OCI-LY7 (cell line): Measurements from ENCODE around the gene DHRS12. TPM values are rescaled to one million over a fixed set of nuclear protein-coding genes. Genes with fewer than 3 reads are reported as not detected.

Experiments
- BruUV-seq: library from RNA; stranded (reverse); fragments of 400-500 nt; replicated peaks from 2 replicates; lab custom pipeline; 2021; lab: Mats Ljungman, UMichigan
- CTCF ChIA-PET: fragments of 300-600 bp; sonication (Branson Sonifier 250); formaldehyde crosslinking; loops from one replicate; lab custom pipeline; 2022; ENCODE audit warnings: antibody characterized with exemption; ENCODE audit not compliant: unreplicated experiment; lab: Charles Lee
- POLR2A ChIA-PET: fragments of 300-600 bp; sonication (Branson Sonifier 250); formaldehyde crosslinking; loops from one replicate; lab custom pipeline; 2022; ENCODE audit warnings: antibody characterized with exemption; lab: Charles Lee
- DNase-seq: peaks from one replicate; pipeline ENCODE4 v3.0.0-alpha.2; 2015; ENCODE audit warnings: low spot score
- H2AFZ ChIP-seq: fragments of 200-600 bp; sonication (generic), shearing (Covaris generic); 2 replicates; pipeline ENCODE4 v1.6.1; 2014; ENCODE audit warnings: mild to moderate bottlenecking, antibody characterized with exemption, low read length, moderate library complexity
- H3K27ac ChIP-seq: fragments of 200-600 bp; sonication (generic); 2 replicates; pipeline ENCODE4 v1.5.1; 2014; ENCODE audit warnings: mixed run types, low read depth, mild to moderate bottlenecking, moderate library complexity, low read length, inconsistent platforms; ENCODE audit not compliant: poor library complexity, severe bottlenecking
- H3K36me3 ChIP-seq: fragments of 200-600 bp; sonication (generic); 2 replicates; pipeline ENCODE4 v1.6.1; 2014; ENCODE audit warnings: mild to moderate bottlenecking, antibody characterized with exemption, low read length, moderate library complexity, mixed read lengths; ENCODE audit not compliant: insufficient read depth
- H3K4me1 ChIP-seq: fragments of 200-600 bp; sonication (generic); 2 replicates; pipeline ENCODE4 v1.5.1; 2014; ENCODE audit warnings: mild to moderate bottlenecking, low read length; ENCODE audit not compliant: insufficient read depth, poor library complexity, severe bottlenecking
- H3K4me2 ChIP-seq: fragments of 200-600 bp; sonication (generic); 2 replicates; pipeline ENCODE4 v1.6.1; 2014; ENCODE audit warnings: mild to moderate bottlenecking, low read length
- H3K4me3 ChIP-seq: fragments of 200-600 bp; sonication (generic); 2 replicates; pipeline ENCODE4 v1.5.1; 2014; ENCODE audit warnings: mild to moderate bottlenecking, low read depth, low read length; ENCODE audit not compliant: poor library complexity, severe bottlenecking
- H3K79me2 ChIP-seq: fragments of 200-600 bp; sonication (generic); 2 replicates; pipeline ENCODE4 v1.6.1; 2016; ENCODE audit warnings: low read depth, mild to moderate bottlenecking, low read length, moderate library complexity, mixed read lengths; ENCODE audit not compliant: insufficient read depth
- H3K9me2 ChIP-seq: fragments of 200-600 bp; sonication (generic); 2 replicates; pipeline ENCODE4 v1.6.1; 2016; ENCODE audit warnings: mild to moderate bottlenecking, low read length, mixed read lengths; ENCODE audit not compliant: insufficient read depth
- H3K9me3 ChIP-seq: fragments of 200-600 bp; sonication (generic); 2 replicates; pipeline ENCODE4 v1.6.1; 2014; ENCODE audit warnings: mild to moderate bottlenecking, mixed run types, low read length, mixed read lengths
- H4K20me1 ChIP-seq: fragments of 200-600 bp; sonication (generic); 2 replicates; pipeline ENCODE4 v1.6.1; 2014; ENCODE audit warnings: mild to moderate bottlenecking, antibody characterized with exemption, low read length, moderate library complexity, mixed read lengths; ENCODE audit not compliant: insufficient read depth
- EZH2phosphoT487 ChIP-seq: fragments of 200-600 bp; sonication (generic); IDR thresholded peaks from 2 replicates; pipeline ENCODE4 v1.6.1; 2018; ENCODE audit warnings: low read depth, borderline replicate concordance, mild to moderate bottlenecking, mixed run types, antibody characterized with exemption, low read length, moderate library complexity, mixed read lengths
- intact Hi-C: fragments of 100-400 bp; cut with micrococcal nuclease; formaldehyde crosslinking; loops from one replicate; pipeline ENCODE4 v1.10.0; 2022; ENCODE audit not compliant: unreplicated experiment
- total RNA-seq, 2 experiments: library from RNA; depleted of rRNA in 1 of 2; stranded (reverse); fragments of >200 nt in 1 of 2; shearing (Covaris generic) in 1 of 2; gene quantifications; 2 replicates each; pipeline ENCODE4 v1.2.3, GENCODE V29; 2014 to 2022
- TF ChIP-seq, protein P1 (sequence below): fragments of 200-600 bp; sonication (generic); conservative IDR thresholded peaks from 2 replicates; pipeline ENCODE4 v1.5.1; 2014; ENCODE audit warnings: mild to moderate bottlenecking, antibody characterized with exemption, low read length, moderate library complexity, mixed read lengths

DHRS12 gene
- total RNA-seq, 2 experiments from 2014 or later = 3.5 to 11.9 TPM

DNA sequence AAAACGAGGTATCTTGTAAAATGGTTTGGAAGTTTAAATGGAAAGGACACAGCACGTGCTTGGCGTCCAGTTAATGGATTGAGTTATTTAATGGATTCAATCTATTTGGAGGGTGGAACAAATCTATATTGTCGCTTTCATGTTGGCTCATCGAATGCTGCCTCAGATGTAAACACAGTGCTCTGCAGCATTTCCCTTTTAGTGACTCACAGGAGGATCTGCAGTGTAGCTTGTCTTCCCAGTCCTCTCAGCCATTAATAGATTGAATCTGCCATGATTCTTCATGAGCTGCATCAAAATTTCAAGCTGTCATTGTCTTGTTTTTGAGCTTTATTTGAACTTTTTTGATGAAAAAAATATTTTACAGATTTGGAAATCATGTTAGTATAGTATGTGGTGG lies 44.7 kb downstream of the DHRS12 start:
- H3K36me3 ChIP-seq = peaks cover 8% of the 10 kb centered on the region; the same call in 1 of the 2 replicates
- H4K20me1 ChIP-seq = no peaks in the 10 kb centered on the region
- TF ChIP-seq EZH2phosphoT487 = no peak
- TF ChIP-seq, protein P1, sequence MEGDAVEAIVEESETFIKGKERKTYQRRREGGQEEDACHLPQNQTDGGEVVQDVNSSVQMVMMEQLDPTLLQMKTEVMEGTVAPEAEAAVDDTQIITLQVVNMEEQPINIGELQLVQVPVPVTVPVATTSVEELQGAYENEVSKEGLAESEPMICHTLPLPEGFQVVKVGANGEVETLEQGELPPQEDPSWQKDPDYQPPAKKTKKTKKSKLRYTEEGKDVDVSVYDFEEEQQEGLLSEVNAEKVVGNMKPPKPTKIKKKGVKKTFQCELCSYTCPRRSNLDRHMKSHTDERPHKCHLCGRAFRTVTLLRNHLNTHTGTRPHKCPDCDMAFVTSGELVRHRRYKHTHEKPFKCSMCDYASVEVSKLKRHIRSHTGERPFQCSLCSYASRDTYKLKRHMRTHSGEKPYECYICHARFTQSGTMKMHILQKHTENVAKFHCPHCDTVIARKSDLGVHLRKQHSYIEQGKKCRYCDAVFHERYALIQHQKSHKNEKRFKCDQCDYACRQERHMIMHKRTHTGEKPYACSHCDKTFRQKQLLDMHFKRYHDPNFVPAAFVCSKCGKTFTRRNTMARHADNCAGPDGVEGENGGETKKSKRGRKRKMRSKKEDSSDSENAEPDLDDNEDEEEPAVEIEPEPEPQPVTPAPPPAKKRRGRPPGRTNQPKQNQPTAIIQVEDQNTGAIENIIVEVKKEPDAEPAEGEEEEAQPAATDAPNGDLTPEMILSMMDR = no peak
- no peak for DNase-seq
- no peak overlapping the region for H3K27ac ChIP-seq
- BruUV-seq = no TSS peak
- H3K9me3 ChIP-seq = no peaks in the 10 kb centered on the region
- no peak overlapping the region for H3K4me2 ChIP-seq
- H3K4me1 ChIP-seq = no peaks in the 10 kb centered on the region
- ChIA-PET POLR2A (interaction anchor here (0.7 to 2.3 kb wide), 3 partner anchors 9 to 14 kb away, joined by 3 to 8 read pairs (median 5); no protein-coding TSS in a partner anchor), CTCF (no interaction called here)
- H3K79me2 ChIP-seq = no peaks in the 10 kb centered on the region
- H3K4me3 ChIP-seq = no peak overlapping the region
- no peak overlapping the region for H2AFZ ChIP-seq
- no peaks in the 10 kb centered on the region for H3K9me2 ChIP-seq
- intact Hi-C loops = no loop called here

DNA sequence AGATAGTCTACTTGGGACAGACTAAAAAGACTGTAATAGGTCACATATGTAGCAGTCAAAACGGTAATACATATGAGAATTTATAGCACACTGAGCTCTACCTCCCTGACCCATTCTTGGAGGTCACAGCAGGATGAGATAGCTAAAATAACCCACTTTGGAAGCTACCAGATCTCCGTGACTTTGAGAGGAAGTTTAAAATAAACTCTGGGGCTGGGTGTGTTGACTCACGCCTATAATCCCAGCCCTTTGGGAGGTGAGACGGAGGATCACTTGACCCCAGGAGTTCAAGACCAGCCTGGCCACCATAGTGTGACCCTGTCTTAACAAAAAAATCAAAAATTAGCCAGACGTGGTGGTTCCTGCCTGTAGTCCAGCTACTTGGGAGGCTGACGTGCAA lies 45.3 kb downstream of the DHRS12 start:
- Histone ChIP-seq H3K27ac (no peak overlapping the region), H3K4me2 (no peak overlapping the region), H3K79me2 (no peaks in the 10 kb centered on the region), H3K4me1 (no peaks in the 10 kb centered on the region), H3K9me2 (no peaks in the 10 kb centered on the region), H3K9me3 (no peaks in the 10 kb centered on the region), H2AFZ (no peak overlapping the region), H3K4me3 (no peak overlapping the region), H4K20me1 (no peaks in the 10 kb centered on the region), H3K36me3 (peaks cover 8% of the 10 kb centered on the region; the same call in 1 of the 2 replicates)
- intact Hi-C loops = no loop called here
- BruUV-seq = no TSS peak
- ChIA-PET CTCF (interaction anchor here (0.6 kb wide), 1 partner anchor 207 kb away, joined by 5 read pairs; no protein-coding TSS in a partner anchor), POLR2A (interaction anchor here (0.8 to 2.3 kb wide), 3 partner anchors 8 to 16 kb away, joined by 5 to 8 read pairs (median 5); no protein-coding TSS in a partner anchor)
- DNase-seq = no peak
- no peak for TF ChIP-seq EZH2phosphoT487
- TF ChIP-seq, protein P1 = no peak

DNA sequence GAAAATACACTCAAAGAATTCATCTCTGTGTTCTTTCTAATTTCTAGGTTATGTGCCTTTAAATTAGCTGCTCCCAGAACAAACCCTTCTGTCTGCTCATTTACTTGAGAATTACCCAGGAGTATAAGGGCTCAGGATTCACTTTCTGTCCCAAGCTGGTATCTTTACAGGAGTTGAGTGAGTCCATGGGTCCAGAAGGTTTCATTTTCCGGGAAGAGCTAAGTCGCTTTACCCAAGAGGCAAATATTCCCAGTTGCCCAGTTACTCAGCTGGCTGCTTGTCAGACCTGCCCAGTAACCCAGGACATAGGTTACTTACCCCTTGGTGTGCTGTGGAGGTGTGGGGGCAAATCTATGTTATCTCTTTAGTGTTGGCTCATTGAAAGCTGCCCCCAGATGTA lies 47.3 kb downstream of the DHRS12 start:
- TF ChIP-seq, protein P1 = no peak
- TF ChIP-seq EZH2phosphoT487 = no peak
- Histone ChIP-seq H3K27ac (no peak overlapping the region), H3K4me3 (no peak overlapping the region), H3K79me2 (no peaks in the 10 kb centered on the region), H3K36me3 (peaks cover 21% of the 10 kb centered on the region; the same call in 1 of the 2 replicates), H4K20me1 (no peaks in the 10 kb centered on the region), H3K9me3 (no peaks in the 10 kb centered on the region), H3K4me1 (no peaks in the 10 kb centered on the region), H2AFZ (no peak overlapping the region), H3K4me2 (no peak overlapping the region), H3K9me2 (no peaks in the 10 kb centered on the region)
- POLR2A ChIA-PET = interaction anchor here (0.7 to 1.2 kb wide), 4 partner anchors 11 to 1520 kb away, joined by 3 to 5 read pairs (median 3); no protein-coding TSS in a partner anchor
- no peak for DNase-seq
- intact Hi-C loops = no loop called here
- CTCF ChIA-PET = no interaction called here
- BruUV-seq = no TSS peak
